SJCRH30 (cell line): ENCODE results near the gene DRAM1. TPM values are rescaled to one million over a fixed set of nuclear protein-coding genes. Genes with fewer than 3 reads are reported as not detected.

Source experiments
- DNase-seq, 2 experiments: peaks; one replicate each; pipeline ENCODE4 v3.0.0-alpha.2; 2015 to 2020
- H3K27ac ChIP-seq: fragments of 250-450 bp; sonication (Bioruptor Pico); 2 replicates; pipeline ENCODE4 v1.5.1; 2020; ENCODE audit warnings: mild to moderate bottlenecking, moderate library complexity
- H3K27me3 ChIP-seq: fragments of 250-450 bp; sonication (Bioruptor Pico); 2 replicates; pipeline ENCODE4 v1.5.1; 2020; ENCODE audit warnings: mild to moderate bottlenecking, moderate library complexity
- H3K36me3 ChIP-seq: fragments of 250-450 bp; sonication (Bioruptor Pico); 2 replicates; pipeline ENCODE4 v1.5.1; 2020; ENCODE audit warnings: mild to moderate bottlenecking, moderate library complexity
- H3K4me1 ChIP-seq: fragments of 250-450 bp; sonication (Bioruptor Pico); 2 replicates; pipeline ENCODE4 v1.5.1; 2020; ENCODE audit warnings: mild to moderate bottlenecking, moderate library complexity
- H3K4me3 ChIP-seq: fragments of 250-450 bp; sonication (Bioruptor Pico); 2 replicates; pipeline ENCODE4 v1.5.1; 2020; ENCODE audit warnings: mild to moderate bottlenecking, moderate library complexity
- H3K9me3 ChIP-seq: fragments of 250-450 bp; sonication (Bioruptor Pico); replicated peaks from 2 replicates; pipeline ENCODE4 v1.5.1; 2020; ENCODE audit warnings: mild to moderate bottlenecking, moderate library complexity
- total RNA-seq: library from RNA; depleted of rRNA; stranded (reverse); fragments of >200 nt; shearing (Covaris generic); gene quantifications from 2 replicates; pipeline ENCODE4 v1.2.3, GENCODE V29; 2014

DRAM1 gene
- total RNA-seq, 1 experiment from 2014 or later: 0.12 TPM

DNA sequence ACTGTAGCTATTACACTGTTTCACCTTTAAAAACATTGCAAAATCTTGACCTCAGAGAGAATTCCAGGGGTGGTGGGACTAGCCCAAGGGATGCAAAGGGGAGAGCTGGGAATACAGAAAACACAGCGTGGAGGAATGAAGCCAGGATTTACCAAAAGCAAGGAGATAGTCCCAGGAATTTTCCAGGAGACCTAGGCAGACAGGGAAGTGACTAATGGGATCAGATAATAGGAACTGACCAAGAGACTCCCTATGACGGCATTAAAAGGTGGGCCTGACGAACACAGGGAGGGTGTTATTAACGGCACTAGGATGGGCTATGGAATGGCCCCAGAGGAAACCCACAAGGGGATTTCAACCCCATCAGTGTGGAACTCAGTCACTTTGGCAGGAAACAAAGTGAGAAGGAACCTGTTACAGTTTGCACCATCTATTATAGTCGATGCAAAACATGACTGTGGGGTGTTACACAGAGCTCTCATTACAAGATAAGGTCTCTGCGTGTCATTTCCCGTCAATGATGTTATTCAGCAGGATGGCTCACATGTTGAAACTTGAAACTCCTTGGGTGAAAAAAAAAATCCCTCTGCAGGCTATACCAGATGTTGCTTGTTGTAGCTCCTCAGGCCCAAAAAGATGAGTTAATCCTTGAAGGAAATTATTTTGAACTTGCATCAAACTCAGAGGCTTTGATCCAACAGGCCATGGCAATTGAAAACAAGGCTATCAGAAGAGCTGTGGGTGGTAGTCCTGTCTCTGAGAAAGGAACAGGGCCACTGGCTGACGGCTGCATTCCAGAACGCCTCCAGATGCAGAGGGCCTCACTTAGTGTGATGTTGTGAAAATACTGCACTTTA is 58.7 kb downstream of the DRAM1 start:
- DNase-seq: peak; percentile 3 to 56
- peaks cover 5% of the 10 kb centered on the region; the same call in 1 of the 2 replicates for H3K4me1 ChIP-seq
- no peaks in the 10 kb centered on the region for H3K36me3 ChIP-seq
- no peaks in the 10 kb centered on the region for H3K9me3 ChIP-seq
- no peak overlapping the region for H3K27ac ChIP-seq
- H3K27me3 ChIP-seq: no peaks in the 10 kb centered on the region
- H3K4me3 ChIP-seq: no peak overlapping the region

DNA sequence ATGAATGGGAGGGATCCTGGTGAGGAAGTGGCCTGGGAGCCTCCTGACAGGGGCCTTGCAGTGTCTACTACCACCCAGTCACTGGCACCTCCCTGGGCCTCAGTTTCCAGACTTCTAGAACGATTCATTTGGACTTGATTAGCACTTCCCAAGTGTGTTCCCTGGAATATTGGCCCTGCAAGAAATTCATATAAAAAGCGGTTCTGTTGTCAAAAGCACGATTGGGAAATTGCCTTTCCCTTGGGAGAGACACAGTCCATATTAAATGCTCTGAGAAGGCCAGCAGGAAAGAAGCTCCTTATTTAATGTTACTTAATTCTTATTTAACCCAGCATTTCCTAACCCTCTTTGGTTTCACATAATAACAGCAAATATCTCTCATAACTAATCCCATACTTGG is 61.9 kb downstream of the DRAM1 start:
- H3K27me3 ChIP-seq: no peaks in the 10 kb centered on the region
- DNase-seq: no peak
- no peak overlapping the region for H3K4me3 ChIP-seq
- no peak overlapping the region for H3K27ac ChIP-seq
- no peaks in the 10 kb centered on the region for H3K36me3 ChIP-seq
- no peaks in the 10 kb centered on the region for H3K9me3 ChIP-seq
- H3K4me1 ChIP-seq: peaks cover 5% of the 10 kb centered on the region; the same call in 1 of the 2 replicates

DNA sequence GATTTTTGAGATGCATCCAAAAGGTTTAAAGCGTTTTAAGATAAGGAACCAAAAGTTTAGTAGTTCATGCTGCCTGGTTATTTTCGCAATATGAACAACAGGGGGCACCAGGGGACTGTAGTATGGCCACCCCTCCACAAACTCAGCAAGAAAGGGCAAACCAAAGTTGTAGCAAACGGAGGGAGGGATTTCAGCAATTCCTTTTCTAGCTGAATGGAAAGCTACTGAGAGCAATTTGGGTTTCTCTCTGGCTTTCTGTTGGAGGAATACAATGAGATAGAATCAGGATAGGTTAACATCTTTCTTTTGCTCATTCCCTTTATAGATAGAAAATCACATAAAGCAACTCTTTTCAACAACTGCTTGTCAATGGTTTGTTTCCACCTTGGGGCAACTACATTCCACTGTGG is 62.5 kb downstream of the DRAM1 start:
- no peaks in the 10 kb centered on the region for H3K36me3 ChIP-seq
- peaks cover 5% of the 10 kb centered on the region; the same call in 1 of the 2 replicates for H3K4me1 ChIP-seq
- no peak overlapping the region for H3K27ac ChIP-seq
- H3K9me3 ChIP-seq: no peaks in the 10 kb centered on the region
- no peak overlapping the region for H3K4me3 ChIP-seq
- DNase-seq: peak; percentile 35 to 73
- H3K27me3 ChIP-seq: no peaks in the 10 kb centered on the region

DNA sequence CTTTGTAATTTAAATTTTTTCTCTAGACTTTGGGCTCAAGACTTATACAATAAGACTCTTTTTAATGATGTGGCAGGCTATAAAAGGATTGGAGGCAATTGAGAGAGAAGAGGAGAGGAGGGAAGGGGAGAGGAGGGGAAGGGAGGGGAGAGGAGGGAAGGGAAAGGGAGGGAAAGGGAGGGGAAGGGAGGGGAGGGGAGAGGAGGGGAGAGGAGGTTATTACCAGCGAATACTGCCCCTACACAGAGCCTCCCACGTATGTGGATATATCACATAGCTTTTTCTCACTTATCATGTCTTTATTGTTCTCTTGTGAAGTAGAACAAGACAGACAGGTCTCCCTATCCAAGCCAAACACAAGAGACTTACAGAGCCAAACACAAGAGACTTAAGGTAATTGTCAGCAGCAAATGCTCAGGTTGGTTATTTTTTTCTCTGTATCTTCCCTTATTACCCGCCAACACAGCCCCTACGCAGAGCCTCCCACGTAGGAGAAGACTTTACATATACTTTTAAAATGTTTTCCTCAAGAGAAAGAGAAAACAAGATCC is 63.1 kb downstream of the DRAM1 start:
- no peak for DNase-seq
- peaks cover 5% of the 10 kb centered on the region; the same call in 1 of the 2 replicates for H3K4me1 ChIP-seq
- H3K36me3 ChIP-seq: no peaks in the 10 kb centered on the region
- H3K4me3 ChIP-seq: no peak overlapping the region
- no peaks in the 10 kb centered on the region for H3K27me3 ChIP-seq
- no peaks in the 10 kb centered on the region for H3K9me3 ChIP-seq
- no peak overlapping the region for H3K27ac ChIP-seq

DNA sequence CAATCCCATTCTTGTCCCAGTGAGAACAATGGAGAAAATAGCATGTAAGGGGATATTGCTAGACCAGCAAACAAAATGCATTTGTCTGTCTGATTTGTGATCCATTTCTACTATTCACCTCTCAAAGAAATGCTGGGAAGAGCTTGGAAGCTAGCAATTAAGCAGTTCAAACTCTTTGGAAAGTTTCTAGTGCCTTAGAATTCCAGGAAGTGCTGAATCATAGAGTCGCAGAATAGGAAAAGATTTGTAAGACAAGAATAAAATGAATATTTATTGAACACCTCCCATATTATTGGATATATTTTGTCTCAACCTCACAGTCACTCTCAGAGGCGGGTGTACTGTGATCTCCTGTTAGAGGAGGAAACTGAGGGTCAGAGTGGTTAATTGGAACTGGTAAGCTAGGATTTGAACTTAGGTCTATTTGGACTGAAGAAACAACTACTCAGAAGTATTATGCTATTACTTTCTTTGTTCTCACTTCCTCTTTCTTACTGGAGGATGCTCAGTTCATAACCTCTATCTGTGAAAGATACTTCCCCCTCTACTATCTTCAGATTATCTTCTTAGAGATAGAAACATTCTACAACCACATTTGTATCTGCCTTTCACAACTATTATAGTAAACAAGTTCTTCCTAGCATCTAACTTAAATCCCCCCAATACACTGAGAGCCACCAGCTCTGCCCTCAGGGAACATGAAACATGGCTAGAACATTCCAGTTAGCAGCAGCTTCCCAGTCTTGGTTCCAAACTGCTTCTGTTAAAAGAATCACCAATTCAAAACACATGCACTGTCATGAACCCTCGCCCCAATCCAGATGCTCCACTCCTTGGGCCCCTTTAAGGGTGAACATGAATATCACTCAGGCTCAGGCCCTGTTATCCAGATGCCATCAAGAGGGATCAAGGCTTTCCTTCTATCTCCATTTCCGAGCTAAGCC is 64.2 kb downstream of the DRAM1 start:
- no peaks in the 10 kb centered on the region for H3K27me3 ChIP-seq
- no peak for DNase-seq
- no peaks in the 10 kb centered on the region for H3K4me1 ChIP-seq
- no peak overlapping the region for H3K4me3 ChIP-seq
- H3K27ac ChIP-seq: no peak overlapping the region
- H3K36me3 ChIP-seq: no peaks in the 10 kb centered on the region
- no peaks in the 10 kb centered on the region for H3K9me3 ChIP-seq

DNA sequence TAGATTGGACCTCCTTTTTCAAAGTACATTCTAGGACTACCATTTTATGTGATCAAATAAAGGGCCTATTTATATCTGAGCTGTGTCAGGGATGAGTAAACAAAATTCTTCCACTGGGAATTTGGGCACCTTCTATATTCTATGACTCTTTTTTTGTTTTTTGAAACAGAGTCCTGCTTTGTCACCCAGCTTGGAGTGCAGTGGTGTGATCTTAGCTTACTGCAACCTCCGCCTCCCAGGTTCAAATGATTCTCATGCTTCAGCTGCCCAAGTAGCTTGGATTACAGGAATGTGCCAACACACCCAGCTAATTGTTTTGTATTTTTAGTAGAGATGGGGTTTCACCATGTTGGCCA is 64.8 kb downstream of the DRAM1 start:
- Histone ChIP-seq H3K27me3 (no peaks in the 10 kb centered on the region), H3K36me3 (no peaks in the 10 kb centered on the region), H3K27ac (no peak overlapping the region), H3K4me3 (no peak overlapping the region), H3K9me3 (no peaks in the 10 kb centered on the region), H3K4me1 (no peaks in the 10 kb centered on the region)
- DNase-seq: no peak

DNA sequence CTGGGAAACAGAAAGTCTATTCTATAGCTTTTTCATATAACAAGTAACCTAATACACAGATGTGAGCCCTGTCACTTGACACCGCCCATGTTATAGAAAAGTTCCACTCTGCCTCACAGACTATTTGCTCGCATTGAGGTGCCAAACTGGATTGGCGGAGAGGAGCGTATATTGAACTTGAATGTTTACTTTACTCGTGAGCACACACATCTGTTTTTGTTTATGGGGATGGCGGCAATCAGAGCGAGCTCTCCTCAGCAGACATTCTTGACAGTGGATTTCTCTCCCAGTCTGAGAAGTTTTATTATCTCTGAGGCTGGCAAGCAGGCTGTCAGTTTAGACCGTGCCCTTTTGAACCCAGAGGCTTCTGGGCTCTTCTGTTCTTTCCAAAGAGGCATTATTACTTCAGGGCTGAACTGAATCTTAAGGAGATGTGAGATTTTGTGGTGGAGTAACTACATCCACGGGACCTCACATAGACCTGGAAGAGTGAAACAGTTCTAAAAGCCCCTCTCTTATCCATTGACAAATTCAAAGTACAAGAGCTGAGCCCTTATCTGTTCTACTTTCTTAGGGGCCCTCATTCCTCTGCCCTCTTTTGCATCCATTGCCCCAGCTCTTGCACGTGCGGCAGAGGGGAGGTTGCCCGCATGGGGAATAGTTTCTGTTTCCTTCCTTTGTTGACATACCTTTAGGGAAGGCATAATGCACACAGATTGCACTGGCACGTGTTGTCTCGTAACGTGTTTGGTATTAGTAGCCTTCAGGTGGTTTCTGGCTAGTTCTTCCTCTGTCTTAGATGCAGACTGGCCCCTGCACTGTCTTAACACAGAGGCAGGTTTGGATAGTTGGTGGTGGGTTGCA is 68.2 kb downstream of the DRAM1 start:
- H3K27ac ChIP-seq: no peak overlapping the region
- H3K9me3 ChIP-seq: no peaks in the 10 kb centered on the region
- H3K4me3 ChIP-seq: no peak overlapping the region
- no peaks in the 10 kb centered on the region for H3K27me3 ChIP-seq
- no peaks in the 10 kb centered on the region for H3K36me3 ChIP-seq
- DNase-seq: peak in 1 of 2 experiments; percentile 5
- H3K4me1 ChIP-seq: no peaks in the 10 kb centered on the region

DNA sequence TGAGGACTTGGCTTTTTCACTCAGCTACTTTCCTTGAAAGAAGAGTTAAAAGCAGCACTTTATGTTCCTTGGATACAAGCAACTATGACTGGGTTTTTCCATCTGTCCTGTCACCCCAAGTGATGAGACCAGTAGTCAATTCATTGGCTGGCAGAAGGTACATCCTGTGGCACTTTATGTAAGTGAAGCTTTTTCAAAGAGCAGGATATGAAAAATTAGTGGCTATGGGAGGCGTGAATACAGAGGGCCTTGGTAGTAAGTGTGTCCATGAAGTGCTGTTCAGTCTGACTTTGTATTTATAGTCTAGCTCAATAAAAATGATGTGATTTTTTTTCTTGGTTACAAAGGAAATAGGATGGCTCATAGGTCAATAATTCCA is 68.8 kb downstream of the DRAM1 start:
- Histone ChIP-seq H3K36me3 (no peaks in the 10 kb centered on the region), H3K9me3 (no peaks in the 10 kb centered on the region), H3K4me3 (no peak overlapping the region), H3K27ac (no peak overlapping the region), H3K27me3 (no peaks in the 10 kb centered on the region), H3K4me1 (no peaks in the 10 kb centered on the region)
- no peak for DNase-seq

DNA sequence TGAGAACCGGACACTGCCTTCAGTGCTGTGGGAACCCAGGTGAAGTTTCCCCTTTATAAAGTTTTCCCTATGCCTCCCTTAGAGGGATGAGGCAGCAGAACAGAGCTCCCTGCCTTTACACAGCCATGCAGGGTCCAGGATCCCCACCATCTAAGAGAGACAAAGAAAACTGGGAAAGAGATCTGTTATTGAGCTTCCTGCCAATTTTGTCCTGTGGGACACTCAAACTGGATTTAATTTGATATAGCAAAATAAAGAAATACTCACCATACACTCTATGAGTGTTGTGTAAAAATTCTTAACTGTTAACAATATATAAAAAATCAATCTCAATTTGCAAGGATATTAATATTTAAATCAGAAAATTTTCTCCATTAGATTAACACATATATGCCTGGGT is 69.9 kb downstream of the DRAM1 start:
- Histone ChIP-seq H3K27me3 (no peaks in the 10 kb centered on the region), H3K4me3 (no peak overlapping the region), H3K36me3 (no peaks in the 10 kb centered on the region), H3K9me3 (no peaks in the 10 kb centered on the region), H3K27ac (no peak overlapping the region), H3K4me1 (no peaks in the 10 kb centered on the region)
- DNase-seq: no peak

DNA sequence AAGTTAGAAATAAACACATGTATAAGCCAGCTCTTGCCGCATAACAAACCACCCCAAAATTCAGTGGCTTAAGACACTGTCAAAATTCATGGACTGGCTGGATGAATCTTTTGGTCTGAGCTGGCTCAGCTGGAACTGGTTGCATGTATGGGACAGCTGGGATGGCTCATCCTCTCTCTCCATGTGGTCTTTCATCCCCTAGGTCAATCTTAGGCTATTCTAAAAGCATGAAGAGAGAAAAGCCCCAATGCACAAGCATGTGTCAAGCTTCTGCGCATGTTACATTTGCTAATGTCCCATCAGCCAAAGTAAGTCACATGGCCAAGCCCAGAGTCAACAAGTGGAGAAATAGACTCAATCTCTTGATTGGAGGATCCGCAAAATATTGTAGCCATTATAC is 71.0 kb downstream of the DRAM1 start:
- H3K4me1 ChIP-seq: no peaks in the 10 kb centered on the region
- no peak overlapping the region for H3K4me3 ChIP-seq
- no peaks in the 10 kb centered on the region for H3K9me3 ChIP-seq
- no peak for DNase-seq
- no peaks in the 10 kb centered on the region for H3K36me3 ChIP-seq
- no peaks in the 10 kb centered on the region for H3K27me3 ChIP-seq
- H3K27ac ChIP-seq: no peak overlapping the region

DNA sequence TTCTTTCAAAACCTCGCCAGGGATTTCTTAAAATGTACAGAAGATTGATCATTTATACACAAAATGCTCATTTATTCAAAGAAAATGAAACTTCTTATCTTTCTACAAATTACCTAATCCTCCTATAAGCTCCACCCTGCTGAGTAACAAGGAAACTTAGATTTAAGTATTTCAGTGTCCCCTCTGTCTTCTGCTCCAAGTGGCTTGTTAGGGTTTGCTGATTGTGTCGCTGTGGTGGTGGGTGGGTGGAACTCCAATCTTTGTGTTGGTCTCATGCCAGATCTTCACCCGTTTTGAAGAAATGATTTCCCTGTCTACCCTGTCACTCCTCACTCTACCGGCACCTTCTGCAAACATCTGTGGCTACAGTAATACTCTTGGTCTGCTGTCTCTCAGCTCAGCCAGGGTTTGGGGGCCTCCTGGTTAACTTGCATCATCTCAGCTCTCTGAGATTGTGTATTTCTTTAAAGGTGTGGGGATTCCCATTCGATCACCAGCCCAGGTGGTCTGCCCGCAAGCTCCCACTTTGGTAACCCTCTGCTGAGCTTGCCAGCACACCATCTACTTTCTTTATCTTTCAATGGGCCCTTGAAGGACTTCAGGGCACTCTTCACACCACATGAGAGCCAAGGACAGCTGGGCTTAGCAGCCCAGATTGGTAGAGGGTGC is 73.8 kb downstream of the DRAM1 start:
- Histone ChIP-seq H3K36me3 (no peaks in the 10 kb centered on the region), H3K9me3 (no peaks in the 10 kb centered on the region), H3K27ac (no peak overlapping the region), H3K4me3 (no peak overlapping the region), H3K4me1 (no peaks in the 10 kb centered on the region), H3K27me3 (no peaks in the 10 kb centered on the region)
- no peak for DNase-seq

DNA sequence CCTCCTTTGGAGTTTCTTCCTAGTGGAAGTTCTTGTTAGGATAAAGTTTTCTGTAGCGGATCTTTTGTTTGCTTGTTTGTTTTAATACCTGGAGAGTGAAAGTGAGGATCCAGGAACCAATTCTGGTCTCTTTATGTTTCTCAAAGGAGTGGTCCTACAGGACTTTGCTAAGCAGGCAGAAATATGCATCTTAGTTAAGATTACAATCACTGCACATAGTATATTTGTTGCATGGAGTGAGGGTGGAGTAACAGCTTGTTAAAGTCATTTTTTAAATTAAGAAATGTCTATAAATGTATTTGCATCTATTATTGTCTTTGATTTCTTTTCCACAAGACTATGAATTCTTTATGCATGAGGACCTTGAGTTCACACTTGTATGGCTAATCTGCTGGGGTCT is 76.7 kb downstream of the DRAM1 start:
- no peak overlapping the region for H3K27ac ChIP-seq
- H3K9me3 ChIP-seq: no peaks in the 10 kb centered on the region
- no peak for DNase-seq
- H3K4me1 ChIP-seq: no peaks in the 10 kb centered on the region
- no peaks in the 10 kb centered on the region for H3K36me3 ChIP-seq
- no peak overlapping the region for H3K4me3 ChIP-seq
- no peaks in the 10 kb centered on the region for H3K27me3 ChIP-seq

DNA sequence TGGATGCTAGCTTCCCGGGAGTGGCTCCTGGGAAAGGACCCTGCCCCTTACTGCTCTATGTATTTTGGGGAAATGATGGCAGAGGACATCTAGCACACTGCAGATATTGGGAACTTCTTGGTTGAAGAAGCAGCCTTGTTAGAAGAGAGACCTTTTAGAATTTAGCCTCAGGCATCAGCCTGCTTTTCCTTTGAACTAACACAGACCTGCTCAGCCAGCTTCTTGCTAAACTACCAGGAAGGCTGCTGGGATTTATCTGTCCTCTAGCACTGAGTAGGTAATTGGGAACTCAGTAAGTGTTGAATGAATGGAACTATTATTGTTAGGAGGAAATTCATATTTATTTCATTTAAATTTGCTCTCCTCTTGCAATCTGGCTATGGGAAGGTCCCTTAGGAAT is 77.3 kb downstream of the DRAM1 start:
- Histone ChIP-seq H3K36me3 (no peaks in the 10 kb centered on the region), H3K9me3 (no peaks in the 10 kb centered on the region), H3K4me3 (no peak overlapping the region), H3K27ac (no peak overlapping the region), H3K4me1 (no peaks in the 10 kb centered on the region), H3K27me3 (no peaks in the 10 kb centered on the region)
- no peak for DNase-seq
